AML-193 (cell line): ENCODE measurements around the gene OR1E1.
"Not testable (repeated sequence)": the region's sequence is repeated elsewhere in the genome, so short reads cannot be mapped to it uniquely, and the experiment has no call there.

ENCODE experiments used
- DNase-seq, 2 experiments: peaks; one replicate each; lab custom pipeline; 2025; lab: John Stamatoyannopoulos, UW

OR1E1 gene, protein sequence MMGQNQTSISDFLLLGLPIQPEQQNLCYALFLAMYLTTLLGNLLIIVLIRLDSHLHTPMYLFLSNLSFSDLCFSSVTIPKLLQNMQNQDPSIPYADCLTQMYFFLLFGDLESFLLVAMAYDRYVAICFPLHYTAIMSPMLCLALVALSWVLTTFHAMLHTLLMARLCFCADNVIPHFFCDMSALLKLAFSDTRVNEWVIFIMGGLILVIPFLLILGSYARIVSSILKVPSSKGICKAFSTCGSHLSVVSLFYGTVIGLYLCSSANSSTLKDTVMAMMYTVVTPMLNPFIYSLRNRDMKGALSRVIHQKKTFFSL

GRCh38 chr17:3398310-3398709 lies at the start of gene OR1E1:
Gene OR1E1 (minus strand): TSS chr17:3398410. CDS start chr17:3398410, 0 bp downstream.
- DNase-seq, result no peak

GRCh38 chr17:3447625-3448024 lies 49.4 kb upstream of the OR1E1 start:
- DNase-seq, result peak; percentile 0 to 4

DNA sequence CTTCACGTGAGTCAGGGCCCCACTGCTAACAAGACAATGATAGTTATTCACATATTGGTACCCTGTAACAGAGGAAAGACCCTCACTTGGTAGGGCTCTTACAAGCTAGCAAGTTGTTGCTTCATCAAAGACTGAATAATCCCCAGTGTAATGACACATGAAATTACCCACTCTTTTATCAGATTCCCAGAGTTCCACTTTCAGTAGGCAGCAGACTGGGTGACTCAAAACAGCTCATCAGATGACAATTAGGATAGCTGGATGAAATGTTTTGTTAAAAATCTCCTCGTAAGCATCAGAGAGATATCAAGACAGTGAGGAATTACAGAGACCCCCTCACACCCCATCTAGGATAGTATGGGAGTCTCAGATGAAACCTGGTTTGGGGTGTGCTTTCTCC lies 42.2 kb upstream of the OR1E1 start:
- DNase-seq, result no peak

DNA sequence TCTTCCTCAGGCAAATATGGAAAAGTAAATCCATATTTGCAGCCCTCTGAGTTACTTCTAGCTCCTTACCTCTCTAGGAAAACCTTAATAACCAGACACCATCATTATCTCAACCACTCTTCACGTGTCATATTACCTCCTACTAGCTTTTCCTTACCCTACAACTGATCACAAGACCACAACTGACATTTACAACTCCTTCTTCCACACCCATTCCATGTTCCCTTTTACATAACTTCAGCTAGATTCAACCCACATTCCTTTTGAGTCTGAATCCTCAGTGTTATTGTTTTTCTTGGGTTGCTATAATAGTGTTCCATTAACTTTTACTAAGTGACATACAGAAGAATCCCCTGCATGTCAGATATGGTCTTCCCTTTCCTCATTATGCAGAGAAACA lies 40.2 kb upstream of the OR1E1 start:
- no peak for DNase-seq

DNA sequence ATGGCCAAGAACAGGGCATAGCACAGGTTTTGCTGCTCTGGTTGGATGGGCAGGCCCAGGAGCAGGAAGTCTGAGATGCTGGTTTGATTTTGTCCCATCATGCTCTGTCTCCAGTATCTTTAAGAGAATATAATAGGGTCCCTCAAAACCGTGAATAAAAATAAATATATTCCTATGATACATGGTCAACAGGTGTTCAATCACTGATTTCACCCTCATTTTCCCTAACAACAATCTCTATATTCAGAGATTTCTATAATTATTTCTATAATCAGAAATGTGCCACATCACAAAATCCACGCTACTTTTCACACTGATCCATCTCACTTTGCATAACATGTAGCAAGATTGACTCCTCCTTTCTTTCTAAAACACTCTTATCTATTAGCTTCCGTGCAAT lies 35.5 kb upstream of the OR1E1 start, which contains the start of gene OR1E2:
OR1E2 (minus strand) TSS at position 101 of the 400 bp plus-strand sequence; CDS start at position 101, 0 bp downstream.
- no peak for DNase-seq

GRCh38 chr17:3433215-3433614 lies 35.0 kb upstream of the OR1E1 start:
- peak; percentile 45 to 47 for DNase-seq

DNA sequence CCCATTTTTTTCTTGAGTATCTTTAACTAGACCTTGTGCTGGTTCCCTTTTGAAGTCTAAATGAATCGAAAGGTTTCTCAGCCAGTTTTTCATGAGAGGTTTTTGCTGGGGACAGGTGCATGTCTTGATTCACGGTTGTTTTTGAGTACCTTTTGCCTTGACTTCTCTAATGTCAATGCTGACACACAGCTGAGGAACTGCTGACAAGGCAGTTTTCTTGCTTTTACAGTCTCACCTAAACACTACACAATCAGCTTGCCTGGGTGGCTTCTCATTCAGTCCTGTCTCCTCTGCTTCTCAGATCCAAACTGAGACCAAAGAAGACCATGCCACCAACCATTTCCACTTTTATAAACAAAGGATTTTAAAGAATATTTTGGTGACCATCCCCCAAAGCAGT lies 20.0 kb upstream of the OR1E1 start:
- DNase-seq, result no peak

DNA sequence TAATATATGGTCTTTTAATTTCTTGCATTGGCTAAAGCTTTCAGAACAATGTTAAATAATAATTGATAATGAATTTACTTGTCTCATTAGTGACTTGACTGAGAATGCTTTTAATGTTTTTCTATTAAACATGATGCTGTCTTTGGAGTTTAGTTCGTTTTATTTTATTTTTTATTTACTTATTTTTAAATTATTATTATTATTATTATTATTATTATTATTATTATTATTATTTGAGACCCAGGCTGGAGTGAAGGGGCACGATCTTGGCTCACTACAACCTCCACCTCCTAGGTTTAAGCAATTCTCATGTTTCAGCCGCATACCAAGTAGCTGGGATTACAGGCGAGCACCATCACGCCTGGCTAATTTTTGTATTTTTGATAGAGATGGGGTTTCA lies 17.4 kb upstream of the OR1E1 start:
- DNase-seq, result no peak

- not testable (repeated sequence) for DNase-seq
Measured at GRCh38 chr17:3412216-3412615, 14.0 kb upstream of the OR1E1 start.

- no peak for DNase-seq
Measured at GRCh38 chr17:3411070-3411469, 12.9 kb upstream of the OR1E1 start, which contains the start of gene OR3A3. Gene OR3A3 (plus strand): TSS chr17:3411370.

DNA sequence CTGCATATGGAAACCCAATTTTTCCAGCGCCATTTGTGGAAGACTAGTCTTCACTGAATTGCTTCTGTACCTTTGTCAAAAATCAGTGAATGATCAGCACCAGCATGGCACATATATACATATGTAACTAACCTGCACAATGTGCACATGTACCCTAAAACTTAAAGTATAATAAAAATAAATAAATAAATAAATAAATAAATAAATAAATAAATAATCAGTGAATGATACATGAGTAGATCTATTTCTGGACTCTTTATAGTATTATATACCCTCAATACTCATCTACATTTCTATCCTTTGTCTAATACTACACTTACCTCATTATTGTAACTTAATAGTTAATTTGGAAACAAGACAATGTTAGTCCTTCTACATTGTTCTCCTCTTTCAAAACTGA lies 5.6 kb upstream of the OR1E1 start:
- DNase-seq, result not testable (repeated sequence)

DNA sequence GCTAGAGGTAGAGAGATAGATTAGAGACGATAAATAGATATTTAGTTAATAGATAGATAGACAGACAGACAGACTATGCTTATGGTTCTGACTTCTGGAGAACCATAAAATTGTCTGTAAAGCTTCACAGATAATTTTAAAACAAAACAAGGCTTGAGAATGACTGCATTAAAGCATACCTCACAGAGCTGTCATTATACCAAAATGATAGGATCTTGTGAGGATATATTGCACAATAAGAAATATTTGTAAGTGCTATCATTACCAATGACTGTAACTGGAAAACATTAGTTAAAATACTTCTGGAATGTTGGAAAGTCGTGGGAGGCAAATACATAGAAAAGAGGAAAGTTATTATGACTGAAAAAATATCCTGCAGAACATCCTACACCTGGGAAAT lies 3.6 kb upstream of the OR1E1 start:
- no peak for DNase-seq

DNA sequence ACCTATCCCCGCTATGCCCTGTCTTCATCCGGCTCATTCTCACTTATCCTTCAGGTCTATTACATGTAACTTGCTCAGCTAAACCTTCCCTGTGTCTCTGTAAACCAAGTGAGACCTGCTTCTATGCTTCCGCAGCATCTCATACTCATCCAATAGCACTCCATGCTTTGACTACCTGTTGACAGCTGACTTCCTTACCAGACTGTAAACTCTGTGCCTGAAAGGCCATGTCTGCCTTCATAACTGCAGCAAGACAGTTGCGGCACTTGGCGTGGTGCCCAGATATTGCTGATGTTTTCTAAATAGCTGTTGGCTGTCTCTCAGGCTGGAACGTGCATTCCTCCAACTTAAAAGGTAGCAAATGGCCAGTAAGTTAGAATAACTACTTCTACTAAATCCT lies 1.8 kb upstream of the OR1E1 start:
- DNase-seq, result no peak

DNA sequence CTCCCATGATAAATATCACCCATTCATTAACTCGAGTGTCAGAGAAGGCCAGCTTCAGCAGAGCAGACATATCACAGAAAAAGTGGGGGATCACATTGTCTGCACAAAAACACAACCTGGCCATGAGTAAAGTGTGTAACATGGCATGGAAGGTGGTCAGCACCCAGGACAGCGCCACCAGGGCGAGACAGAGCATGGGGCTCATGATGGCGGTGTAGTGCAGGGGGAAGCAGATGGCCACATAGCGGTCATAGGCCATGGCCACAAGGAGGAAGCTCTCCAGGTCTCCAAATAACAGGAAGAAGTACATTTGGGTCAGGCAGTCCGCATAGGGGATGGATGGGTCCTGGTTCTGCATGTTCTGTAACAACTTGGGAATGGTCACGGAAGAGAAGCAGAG lies 409 bp downstream of the OR1E1 start:
- not testable (repeated sequence) for DNase-seq

DNA sequence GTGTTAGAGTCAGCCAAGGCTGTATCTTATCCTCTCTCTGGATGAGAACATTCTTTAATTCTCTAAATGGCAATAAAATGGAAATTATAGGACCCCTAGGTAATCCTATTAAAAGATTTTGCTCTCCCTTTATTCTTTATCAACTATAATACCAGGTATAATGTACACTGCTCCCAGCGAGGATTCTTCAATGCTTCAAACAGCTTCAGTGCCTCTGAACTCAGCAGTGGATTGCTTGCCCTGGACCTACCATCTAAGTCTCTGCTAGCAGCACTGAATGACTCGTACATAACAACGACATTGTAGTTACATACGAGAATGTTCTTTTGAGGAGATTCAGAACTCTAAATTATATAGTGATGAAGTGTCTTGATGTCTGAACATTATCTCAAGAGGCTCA lies 8.4 kb downstream of the OR1E1 start:
- no peak for DNase-seq

DNA sequence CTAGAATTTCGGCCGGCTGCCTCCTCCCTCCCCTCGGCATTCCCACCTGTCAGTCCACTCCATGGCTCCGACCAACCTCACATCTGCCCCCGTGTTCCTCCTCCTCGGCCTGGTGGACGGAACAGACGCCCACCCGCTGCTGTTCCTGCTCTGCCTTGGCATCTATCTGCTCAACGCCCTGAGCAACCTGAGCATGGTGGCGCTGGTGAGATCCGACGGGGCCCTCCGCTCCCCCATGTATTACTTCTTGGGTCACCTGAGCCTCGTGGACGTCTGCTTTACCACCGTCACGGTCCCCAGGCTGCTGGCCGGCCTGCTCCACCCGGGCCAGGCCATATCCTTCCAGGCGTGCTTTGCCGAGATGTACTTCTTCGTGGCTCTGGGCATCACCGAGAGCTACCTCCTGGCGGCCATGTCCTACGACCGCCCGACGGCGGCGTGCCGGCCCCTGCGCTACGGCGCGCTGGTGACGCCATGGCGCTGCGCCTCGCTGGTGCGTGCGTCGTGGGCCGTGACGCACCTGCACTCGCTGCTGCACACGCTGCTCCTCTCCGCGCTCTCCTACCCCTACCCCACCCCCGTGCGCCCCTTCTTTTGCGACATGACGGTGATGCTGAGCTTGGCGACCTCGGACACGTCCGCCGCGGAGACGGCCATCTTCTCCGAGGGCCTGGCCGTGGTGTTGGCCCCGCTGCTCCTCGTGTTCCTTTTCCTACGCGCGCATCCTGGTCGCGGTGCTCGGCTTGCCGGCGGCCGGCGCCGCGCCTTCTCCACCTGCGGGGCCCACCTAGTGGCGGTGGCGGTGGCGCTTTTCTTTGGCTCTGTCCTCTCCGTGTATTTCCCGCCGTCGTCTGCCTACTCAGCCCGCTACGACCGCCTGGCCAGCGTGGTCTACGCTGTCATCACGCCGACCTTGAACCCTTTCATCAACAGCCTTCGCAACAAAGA lies 12.1 kb downstream of the OR1E1 start, which contains the start of gene OR3A2:
OR3A2 (minus strand) TSS at position 440 of the 948 bp plus-strand sequence.
- no peak for DNase-seq

GRCh38 chr17:3381957-3382356 lies 16.3 kb downstream of the OR1E1 start:
- no peak for DNase-seq

DNA sequence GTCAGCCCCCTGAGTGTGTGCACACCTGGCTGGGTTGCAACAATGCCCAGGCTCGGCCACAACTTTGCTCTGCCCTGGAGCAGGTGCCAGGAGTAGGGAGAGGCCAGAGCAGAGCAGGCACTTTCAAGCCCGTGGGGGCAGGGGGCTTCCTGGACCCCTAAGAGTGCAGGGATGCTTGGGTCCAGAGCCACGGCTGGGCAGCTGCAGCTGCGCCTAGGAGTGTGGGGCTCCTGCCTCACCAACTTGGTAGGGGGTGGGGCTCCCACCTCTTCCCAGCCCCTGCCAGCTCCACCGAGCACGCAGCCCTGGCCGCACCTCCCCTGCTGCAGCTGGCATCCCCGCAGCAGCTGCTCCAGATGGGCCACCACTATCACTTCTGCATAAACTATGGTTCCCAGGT lies 19.9 kb downstream of the OR1E1 start:
- DNase-seq, result no peak

DNA sequence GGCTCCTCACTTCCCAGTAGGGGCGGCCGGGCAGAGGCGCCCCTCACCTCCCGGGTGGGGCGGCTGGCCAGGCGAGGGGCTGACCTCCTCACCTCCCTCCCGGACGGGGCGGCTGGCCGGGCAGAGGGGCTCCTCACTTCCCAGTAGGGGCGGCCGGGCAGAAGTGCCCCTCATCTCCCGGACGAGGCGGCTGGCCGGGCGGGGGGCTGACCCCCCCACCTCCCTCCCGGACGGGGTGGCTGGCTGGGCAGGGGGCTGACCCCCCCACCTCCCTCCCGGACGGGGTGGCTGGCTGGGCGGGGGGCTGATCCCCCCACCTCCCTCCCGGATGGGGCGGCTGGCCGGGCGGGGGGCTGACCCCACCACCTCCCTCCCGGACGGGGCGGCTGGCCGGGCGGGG lies 27.0 kb downstream of the OR1E1 start:
- not testable (repeated sequence) for DNase-seq
